SU-DHL-6 (cell line): Measurements from ENCODE around the gene PKM.

ENCODE experiments used
- EZH2phosphoT487 ChIP-seq: fragments of 200-600 bp; sonication (generic), shearing (Covaris generic); conservative IDR thresholded peaks from 2 replicates; pipeline ENCODE4 v1.6.1; 2018; ENCODE audit warnings: mild to moderate bottlenecking, antibody characterized with exemption, low read length, moderate library complexity, mixed read lengths
- TF ChIP-seq, protein P1 (sequence below): fragments of 200-600 bp; sonication (generic); IDR thresholded peaks from one replicate; pipeline ENCODE4 v1.5.1; 2017; ENCODE audit warnings: antibody characterized with exemption, mild to moderate bottlenecking, low read length, moderate library complexity; ENCODE audit not compliant: insufficient read depth, poor library complexity, severe bottlenecking

DNA sequence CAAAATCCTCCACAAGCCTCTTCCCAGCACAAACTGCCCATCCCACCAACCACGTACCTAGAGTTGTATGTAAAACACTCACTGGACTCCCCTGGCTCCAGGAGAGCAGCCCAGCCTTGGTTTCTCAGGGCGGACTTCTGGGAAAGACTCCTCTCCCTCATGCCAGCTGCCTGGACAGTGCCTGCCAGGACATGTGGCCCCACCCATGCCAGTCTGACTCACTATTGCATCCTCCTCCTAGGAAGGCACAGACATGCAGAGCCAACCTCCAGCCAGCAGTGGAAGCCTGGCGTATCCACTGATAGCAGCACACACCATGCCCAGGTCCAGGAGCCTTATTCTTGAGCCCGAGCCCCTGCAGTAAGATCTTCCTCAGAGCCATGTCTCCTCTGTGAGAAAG, 8.6 kb downstream of the PKM start:
- TF ChIP-seq, protein P1, sequence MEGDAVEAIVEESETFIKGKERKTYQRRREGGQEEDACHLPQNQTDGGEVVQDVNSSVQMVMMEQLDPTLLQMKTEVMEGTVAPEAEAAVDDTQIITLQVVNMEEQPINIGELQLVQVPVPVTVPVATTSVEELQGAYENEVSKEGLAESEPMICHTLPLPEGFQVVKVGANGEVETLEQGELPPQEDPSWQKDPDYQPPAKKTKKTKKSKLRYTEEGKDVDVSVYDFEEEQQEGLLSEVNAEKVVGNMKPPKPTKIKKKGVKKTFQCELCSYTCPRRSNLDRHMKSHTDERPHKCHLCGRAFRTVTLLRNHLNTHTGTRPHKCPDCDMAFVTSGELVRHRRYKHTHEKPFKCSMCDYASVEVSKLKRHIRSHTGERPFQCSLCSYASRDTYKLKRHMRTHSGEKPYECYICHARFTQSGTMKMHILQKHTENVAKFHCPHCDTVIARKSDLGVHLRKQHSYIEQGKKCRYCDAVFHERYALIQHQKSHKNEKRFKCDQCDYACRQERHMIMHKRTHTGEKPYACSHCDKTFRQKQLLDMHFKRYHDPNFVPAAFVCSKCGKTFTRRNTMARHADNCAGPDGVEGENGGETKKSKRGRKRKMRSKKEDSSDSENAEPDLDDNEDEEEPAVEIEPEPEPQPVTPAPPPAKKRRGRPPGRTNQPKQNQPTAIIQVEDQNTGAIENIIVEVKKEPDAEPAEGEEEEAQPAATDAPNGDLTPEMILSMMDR: no peak
- no peak for TF ChIP-seq EZH2phosphoT487
